Endodermal cell (in vitro differentiated cells): ENCODE measurements around the gene LMCD1. TPM values are rescaled to one million over a fixed set of nuclear protein-coding genes. Genes with fewer than 3 reads are reported as not detected.

Source experiments
- DNase-seq: peaks from one replicate; pipeline ENCODE4 v3.0.0-alpha.2; 2017
- H3K27ac ChIP-seq: 2 replicates; pipeline ENCODE4 v1.5.1; 2013; ENCODE audit warnings: mild to moderate bottlenecking, low read depth, low read length, moderate library complexity
- H3K27me3 ChIP-seq: 2 replicates; pipeline ENCODE4 v1.6.1; 2013; ENCODE audit warnings: mild to moderate bottlenecking, low read length, moderate library complexity; ENCODE audit not compliant: insufficient read depth, control insufficient read depth, poor library complexity, severe bottlenecking
- H3K36me3 ChIP-seq: 2 replicates; pipeline ENCODE4 v1.7.0; 2013; ENCODE audit warnings: mild to moderate bottlenecking, low read length, moderate library complexity; ENCODE audit not compliant: control insufficient read depth, insufficient read depth
- H3K4me1 ChIP-seq: one replicate; pipeline ENCODE4 v1.7.0; 2013; ENCODE audit warnings: low read length; ENCODE audit not compliant: control insufficient read depth, insufficient read depth
- H3K4me3 ChIP-seq: 2 replicates; pipeline ENCODE4 v1.5.1; 2013; ENCODE audit warnings: mild to moderate bottlenecking, low read length, moderate library complexity
- H3K9ac ChIP-seq: 2 replicates; pipeline ENCODE4 v1.6.1; 2013; ENCODE audit warnings: mild to moderate bottlenecking, low read length, moderate library complexity; ENCODE audit not compliant: poor library complexity, severe bottlenecking; ENCODE audit errors: extremely low read depth
- H3K9me3 ChIP-seq: 2 replicates; pipeline ENCODE4 v1.6.1; 2013; ENCODE audit warnings: mild to moderate bottlenecking, low read length, moderate library complexity; ENCODE audit not compliant: control insufficient read depth
- H3K27ac Mint-ChIP-seq: 2 replicates; pipeline ENCODE4 v1.8.0; 2020; ENCODE audit warnings: mixed read lengths
- H3K27me3 Mint-ChIP-seq: 2 replicates; pipeline ENCODE4 v1.8.0; 2021; ENCODE audit warnings: mild to moderate bottlenecking, mixed read lengths; ENCODE audit not compliant: insufficient read depth
- H3K36me3 Mint-ChIP-seq: 2 replicates; pipeline ENCODE4 v1.8.0; 2020; ENCODE audit warnings: low read depth, mixed read lengths
- H3K4me1 Mint-ChIP-seq: 2 replicates; pipeline ENCODE4 v1.8.0; 2020; ENCODE audit warnings: mixed read lengths
- H3K4me3 Mint-ChIP-seq: 2 replicates; pipeline ENCODE4 v1.8.0; 2020; ENCODE audit warnings: mild to moderate bottlenecking, moderate library complexity, mixed read lengths
- H3K9me3 Mint-ChIP-seq: 2 replicates; pipeline ENCODE4 v1.8.0; 2020; ENCODE audit warnings: mild to moderate bottlenecking, mixed read lengths
- WGBS, 2 experiments: methylation state at CpG; one replicate each; pipeline versions ENCODE4 v1.1.5 to v1.1.7; 2013; ENCODE audit warnings: missing lambda C conversion rate in 2 of 2, mixed read lengths in 1 of 2; ENCODE audit not compliant: insufficient coverage in 1 of 2, insufficient read length in 1 of 2; 5-methylcytosine and 5-hydroxymethylcytosine counted together
- total RNA-seq, 2 donors: library from RNA; stranded (reverse); fragmentation: NEBNext Ultra II Directional in 1 of 2; extraction: Animal tissue kit (Norgen Biotek cat#: 25700) in 1 of 2; gene quantifications; 2 replicates in 1 of 2; 3 replicates in 1 of 2; pipeline ENCODE4 v1.2.1, GENCODE V29; 2021
- TF ChIP-seq, protein P1 (sequence below): fragments of 200-600 bp; sonication (generic); conservative IDR thresholded peaks from 2 replicates; pipeline ENCODE4 v1.5.0; 2021; ENCODE audit warnings: antibody characterized with exemption, mild to moderate bottlenecking

The LMCD1 gene
- total RNA-seq, 2 donors from 2014 or later: 20.7 to 35.7 TPM

GRCh38 chr3:8473990-8474389, 27.6 kb upstream of the LMCD1 start:
- Mint-ChIP-seq H3K36me3 (no peaks in the 10 kb centered on the region), H3K9me3 (peaks cover 11% of the 10 kb centered on the region), H3K4me3 (no peak overlapping the region), H3K4me1 (no peaks in the 10 kb centered on the region), H3K27ac (no peak overlapping the region), H3K27me3 (no peaks in the 10 kb centered on the region)
- Histone ChIP-seq H3K27ac (no peak overlapping the region), H3K9ac (no peak overlapping the region), H3K27me3 (no peaks in the 10 kb centered on the region), H3K4me1 (peaks cover 3% of the 10 kb centered on the region), H3K4me3 (no peak overlapping the region), H3K36me3 (peaks cover 6% of the 10 kb centered on the region), H3K9me3 (peaks cover 13% of the 10 kb centered on the region)
- DNase-seq: no peak
- 73 to 100% methylated on average over 1 to 4 of the region's 4 CpGs for WGBS, 2 experiments
- TF ChIP-seq, protein P1, sequence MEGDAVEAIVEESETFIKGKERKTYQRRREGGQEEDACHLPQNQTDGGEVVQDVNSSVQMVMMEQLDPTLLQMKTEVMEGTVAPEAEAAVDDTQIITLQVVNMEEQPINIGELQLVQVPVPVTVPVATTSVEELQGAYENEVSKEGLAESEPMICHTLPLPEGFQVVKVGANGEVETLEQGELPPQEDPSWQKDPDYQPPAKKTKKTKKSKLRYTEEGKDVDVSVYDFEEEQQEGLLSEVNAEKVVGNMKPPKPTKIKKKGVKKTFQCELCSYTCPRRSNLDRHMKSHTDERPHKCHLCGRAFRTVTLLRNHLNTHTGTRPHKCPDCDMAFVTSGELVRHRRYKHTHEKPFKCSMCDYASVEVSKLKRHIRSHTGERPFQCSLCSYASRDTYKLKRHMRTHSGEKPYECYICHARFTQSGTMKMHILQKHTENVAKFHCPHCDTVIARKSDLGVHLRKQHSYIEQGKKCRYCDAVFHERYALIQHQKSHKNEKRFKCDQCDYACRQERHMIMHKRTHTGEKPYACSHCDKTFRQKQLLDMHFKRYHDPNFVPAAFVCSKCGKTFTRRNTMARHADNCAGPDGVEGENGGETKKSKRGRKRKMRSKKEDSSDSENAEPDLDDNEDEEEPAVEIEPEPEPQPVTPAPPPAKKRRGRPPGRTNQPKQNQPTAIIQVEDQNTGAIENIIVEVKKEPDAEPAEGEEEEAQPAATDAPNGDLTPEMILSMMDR: no peak

DNA sequence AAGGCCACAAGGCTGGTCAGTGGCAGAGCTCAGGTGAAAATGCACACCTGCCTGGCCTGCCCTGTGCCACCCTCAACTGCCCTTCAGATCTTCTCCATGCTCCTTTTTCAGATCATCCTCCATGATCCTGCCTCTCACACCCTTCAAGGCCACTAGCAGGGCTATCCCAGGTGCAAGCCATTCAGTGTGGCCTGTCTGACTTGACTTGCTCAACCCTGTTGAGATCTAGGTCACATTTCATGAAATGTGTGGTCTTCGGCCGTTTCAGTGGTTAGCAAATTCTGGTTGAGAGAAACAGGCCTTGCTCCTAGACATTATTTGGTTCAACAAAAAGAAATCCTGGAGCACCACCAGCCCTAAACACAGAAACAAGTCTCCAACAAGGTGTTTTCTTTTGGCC, 26.6 kb upstream of the LMCD1 start:
- Mint-ChIP-seq H3K4me3 (no peak overlapping the region), H3K36me3 (no peaks in the 10 kb centered on the region), H3K27ac (no peak overlapping the region), H3K27me3 (no peaks in the 10 kb centered on the region), H3K4me1 (no peaks in the 10 kb centered on the region), H3K9me3 (peaks cover 14% of the 10 kb centered on the region)
- Histone ChIP-seq H3K4me3 (no peak overlapping the region), H3K9ac (no peak overlapping the region), H3K36me3 (peaks cover 11% of the 10 kb centered on the region), H3K4me1 (peaks cover 3% of the 10 kb centered on the region), H3K27me3 (no peaks in the 10 kb centered on the region), H3K9me3 (peaks cover 23% of the 10 kb centered on the region), H3K27ac (no peak overlapping the region)
- TF ChIP-seq, protein P1: no peak
- 93 to 100% methylated on average over 2 of the region's 2 CpGs for WGBS, 2 experiments
- DNase-seq: no peak

DNA sequence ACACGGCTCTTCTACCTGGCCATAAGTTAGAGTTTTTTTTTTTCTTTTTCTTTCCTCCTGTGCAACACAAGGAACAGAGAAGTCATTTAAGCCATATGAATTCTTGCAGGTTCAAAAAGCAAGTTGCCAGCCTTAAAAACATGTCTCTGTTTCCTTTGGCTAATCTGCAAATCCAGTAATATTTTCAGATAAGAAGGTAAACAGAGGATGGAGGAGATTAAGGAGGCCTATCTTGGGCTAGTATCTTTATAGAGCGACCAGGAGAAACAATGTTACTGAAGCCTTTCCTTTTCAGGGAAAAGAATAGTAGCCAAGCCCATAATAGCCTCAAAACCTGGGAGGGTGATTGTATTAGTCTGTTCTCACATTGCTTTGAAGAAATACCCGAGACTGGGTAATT, 20.9 kb upstream of the LMCD1 start:
- peaks cover 9% of the 10 kb centered on the region for H3K4me1 ChIP-seq
- H3K4me3 ChIP-seq: peak overlapping the region; percentile 70
- peaks cover 17% of the 10 kb centered on the region for H3K36me3 Mint-ChIP-seq
- H3K27me3 Mint-ChIP-seq: no peaks in the 10 kb centered on the region
- H3K9ac ChIP-seq: no peak overlapping the region
- 36 to 54% methylated on average over 2 to 3 of the region's 3 CpGs for WGBS, 2 experiments
- H3K27me3 ChIP-seq: no peaks in the 10 kb centered on the region
- no peak overlapping the region for H3K27ac ChIP-seq
- no peak for DNase-seq
- H3K36me3 ChIP-seq: peaks cover 17% of the 10 kb centered on the region
- H3K9me3 Mint-ChIP-seq: peaks cover 46% of the 10 kb centered on the region
- TF ChIP-seq, protein P1: no peak
- peak overlapping the region; percentile 54 for H3K27ac Mint-ChIP-seq
- H3K4me1 Mint-ChIP-seq: peaks cover 23% of the 10 kb centered on the region
- H3K4me3 Mint-ChIP-seq: no peak overlapping the region
- H3K9me3 ChIP-seq: peaks cover 68% of the 10 kb centered on the region
